ENCODE measurements around the gene TBC1D14. TPM values are rescaled to one million over a fixed set of nuclear protein-coding genes. Genes with fewer than 3 reads are reported as not detected.

The TBC1D14 gene
- total RNA-seq, 4 donors from 2014 or later = 44.8 to 67.7 (median 55.7) TPM

GRCh38 chr4:7020856-7021255 lies 111.2 kb downstream of the TBC1D14 start:
- DNase-seq = no peak
- Histone ChIP-seq H3K4me1 (no peaks in the 10 kb centered on the region), H3K9me3 (no peaks in the 10 kb centered on the region), H3K27me3 (no peaks in the 10 kb centered on the region), H3K4me3 (no peak overlapping the region), H3K27ac (no peak overlapping the region), H3K36me3 (peaks cover 0 to 88% (median 0%) of the 10 kb centered on the region in 3 donors)
- TF ChIP-seq POLR2A (IDR thresholded peaks at IDR 0.05) = no peak
- no peak for TF ChIP-seq CTCF (IDR thresholded peaks at IDR 0.05)

- DNase-seq = no peak
- H3K36me3 ChIP-seq = peaks cover 0 to 88% (median 0%) of the 10 kb centered on the region in 3 donors
- H3K9me3 ChIP-seq = no peaks in the 10 kb centered on the region
- H3K4me3 ChIP-seq = no peak overlapping the region
- no peaks in the 10 kb centered on the region for H3K27me3 ChIP-seq
- TF ChIP-seq POLR2A (IDR thresholded peaks at IDR 0.05) (no peak), CTCF (IDR thresholded peaks at IDR 0.05) (no peak)
- no peaks in the 10 kb centered on the region for H3K4me1 ChIP-seq
- H3K27ac ChIP-seq = no peak overlapping the region
Observed at GRCh38 chr4:7021355-7021754, 111.7 kb downstream of the TBC1D14 start.

- TF ChIP-seq CTCF (IDR thresholded peaks at IDR 0.05) (no peak), POLR2A (IDR thresholded peaks at IDR 0.05) (no peak)
- no peak for DNase-seq
- Histone ChIP-seq H3K4me1 (no peaks in the 10 kb centered on the region), H3K4me3 (no peak overlapping the region), H3K36me3 (peaks cover 0 to 88% (median 0%) of the 10 kb centered on the region in 3 donors), H3K9me3 (no peaks in the 10 kb centered on the region), H3K27ac (no peak overlapping the region), H3K27me3 (no peaks in the 10 kb centered on the region)
Observed at GRCh38 chr4:7021930-7022664, 112.5 kb downstream of the TBC1D14 start.

GRCh38 chr4:7023486-7023885 lies 113.9 kb downstream of the TBC1D14 start:
- Histone ChIP-seq H3K27me3 (no peaks in the 10 kb centered on the region), H3K4me3 (no peak overlapping the region), H3K36me3 (peaks cover 0 to 90% (median 0%) of the 10 kb centered on the region in 3 donors), H3K27ac (no peak overlapping the region), H3K9me3 (no peaks in the 10 kb centered on the region), H3K4me1 (no peaks in the 10 kb centered on the region)
- TF ChIP-seq CTCF (IDR thresholded peaks at IDR 0.05) (no peak), POLR2A (IDR thresholded peaks at IDR 0.05) (no peak)
- no peak for DNase-seq

- no peak for DNase-seq
- TF ChIP-seq POLR2A (IDR thresholded peaks at IDR 0.05) (no peak), CTCF (IDR thresholded peaks at IDR 0.05) (no peak)
- Histone ChIP-seq H3K9me3 (no peaks in the 10 kb centered on the region), H3K27me3 (no peaks in the 10 kb centered on the region), H3K36me3 (peaks cover 0 to 93% (median 0%) of the 10 kb centered on the region in 3 donors), H3K4me1 (no peaks in the 10 kb centered on the region), H3K27ac (no peak overlapping the region), H3K4me3 (no peak overlapping the region)
Observed at GRCh38 chr4:7023901-7024300, 114.3 kb downstream of the TBC1D14 start.
